Coronary artery (tissue), 2 donors: Measurements from ENCODE around the gene ADAMTS2.

Experiments used
- DNase-seq: peaks from one replicate; pipeline ENCODE4 v3.0.0-alpha.2; 2017; ENCODE audit warnings: low spot score
- H3K27ac ChIP-seq, 2 donors: fragments of 200-600 bp; sonication (generic); one replicate each; pipeline ENCODE4 v1.5.1; 2016 to 2019
- H3K4me3 ChIP-seq: fragments of 200-600 bp; sonication (generic); 2 replicates; pipeline ENCODE4 v1.5.1; 2016; ENCODE audit warnings: mild to moderate bottlenecking, moderate library complexity
- TF ChIP-seq, protein P1 (sequence below): fragments of 200-600 bp; sonication (generic); IDR thresholded peaks from one replicate; pipeline ENCODE4 v1.5.1; 2019; ENCODE audit warnings: antibody characterized with exemption

The ADAMTS2 gene

DNA sequence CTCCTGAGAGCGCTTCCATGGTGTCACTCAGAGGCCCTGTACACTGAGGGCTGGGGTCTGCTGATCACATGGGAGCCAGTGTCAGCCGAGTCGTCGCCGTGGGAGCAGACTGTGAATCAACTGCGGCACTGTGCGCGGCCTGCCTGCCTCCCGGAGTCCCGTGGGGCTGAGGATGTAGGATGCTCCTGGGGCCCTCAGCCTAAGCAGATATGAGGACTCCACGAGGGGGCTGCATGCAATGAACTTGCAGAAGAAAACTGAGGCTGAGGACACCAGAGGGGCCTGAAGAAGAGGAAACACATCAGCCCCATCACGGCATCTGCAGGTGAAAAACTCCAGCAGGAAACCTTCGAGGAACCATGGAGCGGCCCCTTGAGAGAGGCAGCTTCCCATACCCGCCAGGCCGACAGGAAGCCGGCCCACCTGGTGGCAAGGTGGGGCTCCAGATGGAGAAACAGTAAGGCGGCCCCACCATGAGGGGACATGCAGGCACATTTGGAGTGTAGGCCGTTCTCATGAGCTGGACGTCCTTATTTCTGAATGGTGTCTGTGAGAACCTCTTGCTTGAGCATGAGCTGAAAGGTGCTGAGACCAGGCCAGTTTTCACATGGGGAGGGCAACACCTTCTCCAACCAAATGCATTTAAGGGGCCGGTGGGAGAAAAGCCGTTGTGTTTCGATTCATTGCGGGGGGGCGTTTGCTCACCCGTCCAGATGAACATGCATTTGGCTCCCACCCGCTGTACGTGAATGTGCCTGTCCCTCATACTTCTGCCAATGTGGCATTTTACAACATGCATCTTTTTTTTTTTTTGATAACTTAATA lies 35.2 kb upstream of the ADAMTS2 start:
- peak; percentile 68 for DNase-seq
- no peak overlapping the region for H3K4me3 ChIP-seq
- H3K27ac ChIP-seq: no peak overlapping the region
- TF ChIP-seq, protein P1, sequence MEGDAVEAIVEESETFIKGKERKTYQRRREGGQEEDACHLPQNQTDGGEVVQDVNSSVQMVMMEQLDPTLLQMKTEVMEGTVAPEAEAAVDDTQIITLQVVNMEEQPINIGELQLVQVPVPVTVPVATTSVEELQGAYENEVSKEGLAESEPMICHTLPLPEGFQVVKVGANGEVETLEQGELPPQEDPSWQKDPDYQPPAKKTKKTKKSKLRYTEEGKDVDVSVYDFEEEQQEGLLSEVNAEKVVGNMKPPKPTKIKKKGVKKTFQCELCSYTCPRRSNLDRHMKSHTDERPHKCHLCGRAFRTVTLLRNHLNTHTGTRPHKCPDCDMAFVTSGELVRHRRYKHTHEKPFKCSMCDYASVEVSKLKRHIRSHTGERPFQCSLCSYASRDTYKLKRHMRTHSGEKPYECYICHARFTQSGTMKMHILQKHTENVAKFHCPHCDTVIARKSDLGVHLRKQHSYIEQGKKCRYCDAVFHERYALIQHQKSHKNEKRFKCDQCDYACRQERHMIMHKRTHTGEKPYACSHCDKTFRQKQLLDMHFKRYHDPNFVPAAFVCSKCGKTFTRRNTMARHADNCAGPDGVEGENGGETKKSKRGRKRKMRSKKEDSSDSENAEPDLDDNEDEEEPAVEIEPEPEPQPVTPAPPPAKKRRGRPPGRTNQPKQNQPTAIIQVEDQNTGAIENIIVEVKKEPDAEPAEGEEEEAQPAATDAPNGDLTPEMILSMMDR: no peak

DNA sequence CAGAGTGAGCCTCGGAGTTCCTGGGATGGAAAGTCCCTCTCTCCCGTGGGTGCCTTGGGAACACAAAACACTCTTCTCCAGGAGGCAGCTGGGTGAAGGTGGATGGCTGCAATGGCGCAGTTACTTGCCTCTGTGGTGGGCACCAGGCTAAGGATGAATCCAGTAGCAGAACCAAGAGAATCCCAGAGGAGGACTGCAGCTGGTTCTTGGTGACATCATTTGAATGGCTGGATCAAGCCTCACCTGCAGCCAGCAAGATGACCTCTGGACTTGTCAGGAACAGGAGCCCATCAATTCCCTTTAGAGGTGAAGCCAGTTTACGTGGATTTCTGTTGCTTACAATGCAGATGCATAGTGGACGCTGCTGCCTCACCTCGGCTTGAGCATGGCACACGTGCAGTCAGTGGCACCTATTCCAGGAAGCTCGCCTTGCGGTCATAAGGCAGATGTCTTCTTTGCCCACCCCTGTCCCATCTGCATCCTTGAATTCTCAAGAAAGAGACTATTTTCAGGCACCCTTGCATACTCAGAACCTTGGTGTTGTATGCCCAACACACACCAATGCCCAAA lies 34.1 kb upstream of the ADAMTS2 start:
- peak; percentile 31 for DNase-seq
- no peak overlapping the region for H3K4me3 ChIP-seq
- H3K27ac ChIP-seq: peak overlapping the region in 1 of 2 donors; percentile 16
- TF ChIP-seq, protein P1: no peak

DNA sequence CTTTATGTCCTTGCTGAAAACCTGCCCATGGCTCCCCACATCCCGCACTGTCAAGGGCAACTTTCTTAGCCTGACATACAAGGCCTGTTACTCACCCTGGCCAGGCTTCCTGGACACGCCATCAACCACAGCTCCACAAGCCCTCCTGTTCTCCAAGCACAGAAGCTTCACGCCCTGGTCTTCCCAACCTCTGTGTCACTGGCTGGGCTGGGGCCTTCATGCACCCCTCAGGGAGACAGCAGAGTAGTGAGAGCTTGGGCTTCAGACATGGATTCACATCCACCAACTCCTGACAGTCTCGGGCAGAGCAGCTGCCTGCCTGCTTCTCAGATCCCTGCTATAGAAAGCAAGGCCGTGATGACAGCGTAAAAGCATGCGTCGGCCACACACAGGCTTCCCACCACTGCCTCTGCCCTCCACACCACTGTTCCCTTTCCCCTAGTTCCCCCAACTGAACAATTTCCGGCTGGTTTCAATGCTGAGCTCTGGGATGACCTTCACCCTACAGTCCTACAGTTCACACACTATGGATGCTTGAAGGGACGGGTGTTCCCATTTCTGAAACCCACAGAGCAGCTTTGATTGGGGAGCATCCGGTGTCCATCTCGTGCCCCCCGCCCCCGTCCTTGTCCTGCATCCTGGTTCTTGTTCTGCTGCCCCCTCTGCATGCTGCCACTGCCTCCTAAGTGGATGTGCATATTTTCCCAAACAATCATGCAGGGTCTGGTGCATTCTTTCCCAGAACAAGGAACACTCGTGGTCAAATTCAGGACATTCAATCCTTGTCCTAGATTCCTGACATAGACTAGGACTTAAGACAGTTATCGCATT lies 33.4 kb upstream of the ADAMTS2 start:
- no peak overlapping the region for H3K4me3 ChIP-seq
- H3K27ac ChIP-seq: peak overlapping the region in 1 of 2 donors; percentile 4
- TF ChIP-seq, protein P1: no peak
- peak; percentile 40 for DNase-seq

DNA sequence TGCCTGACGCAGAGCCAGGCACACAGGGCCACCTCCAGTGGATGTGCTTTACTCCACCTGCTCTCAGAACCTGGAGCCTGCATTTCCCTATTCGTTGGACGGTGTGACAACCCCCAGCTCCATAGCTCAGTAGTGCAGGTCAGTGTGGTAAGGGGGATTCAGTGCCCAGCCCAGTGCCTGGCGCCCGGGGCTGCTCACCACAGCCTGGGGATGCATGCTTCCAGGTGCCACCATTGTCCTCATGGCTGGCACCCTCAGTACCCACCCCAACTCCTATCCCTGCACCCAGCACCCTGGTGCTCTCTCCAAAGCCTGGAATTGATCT lies 32.8 kb upstream of the ADAMTS2 start:
- no peak overlapping the region for H3K4me3 ChIP-seq
- peak; percentile 29 for DNase-seq
- peak overlapping the region in 1 of 2 donors; percentile 4 for H3K27ac ChIP-seq
- TF ChIP-seq, protein P1: no peak

DNA sequence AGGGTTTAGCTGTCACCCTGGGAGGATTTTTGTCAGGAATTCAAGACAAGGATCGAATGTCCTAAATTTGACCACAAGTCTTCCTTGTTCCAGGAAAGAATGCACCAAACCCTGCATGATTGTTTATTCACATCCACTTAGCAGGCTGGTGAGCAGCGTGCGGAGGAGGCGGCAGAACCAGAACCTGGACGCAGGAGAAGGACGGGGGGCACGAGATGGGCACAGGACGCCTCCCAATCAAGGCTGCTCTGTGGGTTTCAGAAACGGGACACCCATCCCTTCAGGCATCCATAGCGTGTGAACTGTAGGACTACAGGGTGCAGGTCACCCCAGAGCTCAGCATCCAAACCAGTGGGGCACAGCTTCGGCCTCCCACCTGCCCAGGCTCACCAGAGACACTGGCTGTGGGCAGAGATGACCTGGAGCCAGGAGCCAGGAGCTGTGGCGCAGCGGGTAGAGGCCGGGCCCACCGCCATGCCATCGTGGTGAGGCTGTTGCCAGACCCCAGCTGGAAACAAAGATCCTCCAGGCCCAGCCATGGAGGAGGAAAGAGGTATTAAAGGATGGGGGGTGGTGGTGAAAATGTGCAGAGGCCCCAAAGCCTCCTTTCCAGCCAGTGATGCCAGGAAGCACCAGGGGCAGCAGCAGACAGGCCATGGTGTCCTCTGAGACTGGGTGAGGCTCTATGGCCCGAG lies 32.3 kb upstream of the ADAMTS2 start:
- Histone ChIP-seq H3K27ac (no peak overlapping the region), H3K4me3 (no peak overlapping the region)
- peak; percentile 35 for DNase-seq
- TF ChIP-seq, protein P1: no peak

DNA sequence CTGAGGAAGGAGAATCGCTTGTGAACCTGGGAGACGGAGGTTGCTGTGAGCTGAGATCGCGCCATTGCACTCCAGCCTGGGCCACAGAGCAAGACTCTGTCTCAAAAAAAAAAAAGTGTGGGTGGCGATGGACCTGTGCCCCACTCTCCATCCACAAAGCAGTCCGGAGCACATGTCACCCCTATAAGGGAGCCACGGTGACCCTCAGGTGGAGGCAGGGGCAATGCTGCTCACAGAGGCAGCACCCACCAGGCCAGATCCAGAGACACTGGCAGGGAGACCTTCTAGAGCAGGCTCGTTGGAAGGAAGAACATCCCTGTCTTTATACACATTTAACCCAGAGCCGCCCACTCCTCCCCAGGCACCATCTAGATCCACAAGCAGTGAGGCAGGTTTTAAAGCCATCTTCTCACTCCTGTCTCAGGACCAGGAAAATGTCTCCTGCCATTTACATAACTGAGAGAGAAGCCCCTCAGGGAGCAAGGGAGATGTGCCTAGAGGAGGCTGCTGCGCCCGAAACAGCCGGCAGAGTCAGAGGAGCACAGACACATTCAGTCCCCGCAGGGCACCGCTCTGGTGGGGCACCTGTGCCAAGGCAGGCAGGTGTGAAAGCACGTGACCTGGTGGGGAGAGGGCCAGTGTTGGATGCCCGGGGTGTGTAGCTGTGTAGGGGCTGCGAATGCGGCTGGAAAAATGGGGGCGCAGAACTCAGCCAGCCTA lies 31.6 kb upstream of the ADAMTS2 start:
- DNase-seq: peak; percentile 64
- Histone ChIP-seq H3K4me3 (no peak overlapping the region), H3K27ac (no peak overlapping the region)
- TF ChIP-seq, protein P1: no peak
